HFF-Myc (cell line): ENCODE results near the gene VSTM2B.
"Not testable (repeated sequence)": the region's sequence is repeated elsewhere in the genome, so short reads cannot be mapped to it uniquely, and the experiment has no call there.

Experiments used
- DNase-seq: peaks from one replicate; pipeline ENCODE4 v3.0.0-alpha.2; 2011; ENCODE audit warnings: low read depth; ENCODE audit errors: extremely low read depth
- H3K4me3 ChIP-seq: replicated peaks from 2 replicates; pipeline ENCODE4 v1.5.1; 2011; ENCODE audit warnings: low read depth, mild to moderate bottlenecking, control low read depth, low read length
- TF ChIP-seq, protein P1 (sequence below): IDR thresholded peaks from 2 replicates; pipeline ENCODE4 v1.5.1; 2012; ENCODE audit warnings: mild to moderate bottlenecking, low read depth, low read length, control low read depth; ENCODE audit errors: missing control alignments

Gene VSTM2B

DNA sequence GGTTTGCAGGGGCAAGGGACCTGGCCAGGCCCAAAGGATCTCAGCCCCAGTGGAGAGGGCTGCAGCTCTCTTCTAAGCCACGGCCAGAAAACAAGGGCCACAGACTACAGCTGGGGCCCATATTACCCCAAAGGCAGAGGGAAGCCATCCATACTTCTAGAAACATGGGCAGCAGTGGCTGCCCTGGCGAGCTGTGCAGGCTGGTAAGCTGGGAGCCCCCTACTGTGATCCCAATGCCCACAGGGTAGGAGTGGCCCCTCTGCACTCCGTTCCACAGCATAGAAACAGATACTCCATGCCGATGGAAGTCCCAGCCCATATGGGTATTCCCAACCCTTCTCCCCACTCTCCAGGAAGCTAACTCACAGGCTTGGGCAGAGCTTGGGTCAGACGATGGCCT, 25.1 kb downstream of the VSTM2B start:
- H3K4me3 ChIP-seq: no peak overlapping the region
- no peak for DNase-seq
- TF ChIP-seq, protein P1, sequence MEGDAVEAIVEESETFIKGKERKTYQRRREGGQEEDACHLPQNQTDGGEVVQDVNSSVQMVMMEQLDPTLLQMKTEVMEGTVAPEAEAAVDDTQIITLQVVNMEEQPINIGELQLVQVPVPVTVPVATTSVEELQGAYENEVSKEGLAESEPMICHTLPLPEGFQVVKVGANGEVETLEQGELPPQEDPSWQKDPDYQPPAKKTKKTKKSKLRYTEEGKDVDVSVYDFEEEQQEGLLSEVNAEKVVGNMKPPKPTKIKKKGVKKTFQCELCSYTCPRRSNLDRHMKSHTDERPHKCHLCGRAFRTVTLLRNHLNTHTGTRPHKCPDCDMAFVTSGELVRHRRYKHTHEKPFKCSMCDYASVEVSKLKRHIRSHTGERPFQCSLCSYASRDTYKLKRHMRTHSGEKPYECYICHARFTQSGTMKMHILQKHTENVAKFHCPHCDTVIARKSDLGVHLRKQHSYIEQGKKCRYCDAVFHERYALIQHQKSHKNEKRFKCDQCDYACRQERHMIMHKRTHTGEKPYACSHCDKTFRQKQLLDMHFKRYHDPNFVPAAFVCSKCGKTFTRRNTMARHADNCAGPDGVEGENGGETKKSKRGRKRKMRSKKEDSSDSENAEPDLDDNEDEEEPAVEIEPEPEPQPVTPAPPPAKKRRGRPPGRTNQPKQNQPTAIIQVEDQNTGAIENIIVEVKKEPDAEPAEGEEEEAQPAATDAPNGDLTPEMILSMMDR: no peak

DNA sequence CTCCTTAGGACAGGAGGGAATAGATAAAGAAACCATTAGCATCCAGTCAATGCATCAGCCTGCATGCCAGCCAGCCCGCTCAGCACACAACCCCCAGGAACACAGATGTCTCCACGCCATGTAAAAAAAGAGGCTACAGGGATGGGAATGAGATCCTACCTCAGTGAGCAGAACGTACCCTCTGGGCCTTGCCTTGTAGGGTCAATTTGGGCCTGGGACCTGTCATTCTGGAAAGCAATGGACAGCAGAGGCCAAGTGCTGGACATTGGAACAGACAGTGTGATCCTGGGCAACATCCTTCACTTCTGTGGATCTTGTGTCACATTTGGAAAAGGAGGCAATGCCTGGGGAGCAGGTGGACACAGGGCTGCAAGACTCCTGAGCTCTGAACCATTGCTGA, 26.0 kb downstream of the VSTM2B start:
- TF ChIP-seq, protein P1: no peak
- H3K4me3 ChIP-seq: no peak overlapping the region
- no peak for DNase-seq

DNA sequence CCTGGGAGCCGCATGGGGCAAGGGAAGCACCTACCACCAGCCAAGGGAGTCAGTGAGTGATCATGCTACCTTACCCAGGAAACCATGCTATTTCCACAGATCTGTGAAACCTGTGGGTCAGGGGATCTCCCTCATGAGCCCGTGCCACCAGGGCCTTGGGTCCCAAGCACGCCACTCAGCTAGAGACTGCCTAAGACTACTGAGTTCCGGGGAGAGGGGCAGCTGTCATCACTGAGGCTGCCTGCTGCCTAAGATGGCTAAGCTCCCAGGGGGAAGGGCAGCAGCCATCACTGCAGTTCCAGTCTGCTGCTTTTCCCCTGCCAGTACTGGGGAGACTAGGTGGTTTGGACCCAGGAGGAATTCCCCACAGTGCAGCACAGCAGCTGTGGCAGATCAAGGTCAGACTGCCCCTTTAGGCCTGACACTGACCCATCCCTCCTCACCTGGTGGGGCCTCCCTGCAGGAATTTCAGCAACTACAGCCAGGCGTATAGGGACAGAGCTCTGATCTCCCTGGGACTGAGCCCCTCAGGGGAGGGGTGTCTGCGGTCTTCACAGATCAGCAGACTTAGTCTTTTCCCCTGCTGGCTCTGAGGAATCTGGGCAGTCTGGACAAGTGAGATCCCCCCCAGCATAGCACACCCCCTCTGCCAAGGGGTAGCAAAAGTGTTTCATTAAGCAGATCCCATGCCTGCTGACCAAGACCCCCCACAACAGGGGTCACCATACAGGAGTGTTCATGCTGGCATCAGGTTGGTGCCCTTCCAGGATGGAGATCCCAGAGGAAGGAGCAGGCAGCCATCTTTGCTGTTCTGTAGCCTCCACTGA, 26.9 kb downstream of the VSTM2B start:
- TF ChIP-seq, protein P1: no peak
- H3K4me3 ChIP-seq: no peak overlapping the region
- no peak for DNase-seq

DNA sequence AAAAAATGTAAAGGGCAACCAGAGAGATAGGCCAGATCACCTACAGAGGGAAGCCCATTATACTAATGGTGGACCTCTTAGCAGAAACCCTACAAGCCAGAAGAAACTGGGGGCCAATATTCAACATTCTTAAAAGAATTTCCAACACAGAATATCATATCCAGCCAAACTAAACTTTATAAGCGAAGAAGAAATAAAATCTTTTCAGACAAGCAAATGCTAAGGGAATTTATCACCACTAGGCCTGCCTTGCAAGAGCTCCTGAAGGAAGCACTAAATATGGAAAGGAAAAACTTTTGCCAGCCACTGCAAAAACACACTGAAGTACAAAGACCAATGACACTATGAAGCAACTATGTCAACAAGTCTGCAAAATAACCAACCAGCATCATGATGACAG, 28.4 kb downstream of the VSTM2B start:
- TF ChIP-seq, protein P1: no peak
- no peak for DNase-seq
- no peak overlapping the region for H3K4me3 ChIP-seq

DNA sequence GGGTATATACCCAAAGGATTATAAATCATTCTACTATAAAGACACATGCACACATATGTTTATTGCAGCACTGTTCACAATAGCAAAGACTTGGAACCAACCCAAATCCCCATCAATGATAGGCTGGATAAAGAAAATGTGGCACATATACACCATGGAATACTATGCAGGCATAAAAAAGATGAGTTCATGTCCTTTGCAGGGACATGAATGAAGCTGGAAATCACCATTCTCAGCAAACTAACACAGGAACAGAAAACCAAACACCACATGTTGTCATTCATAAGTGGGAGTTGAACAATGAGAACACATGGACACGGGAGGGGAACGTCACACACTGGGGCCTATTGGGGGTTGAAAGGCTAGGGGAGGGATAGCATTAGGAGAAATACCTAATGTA, 33.3 kb downstream of the VSTM2B start:
- not testable (repeated sequence) for DNase-seq, H3K4me3 ChIP-seq

DNA sequence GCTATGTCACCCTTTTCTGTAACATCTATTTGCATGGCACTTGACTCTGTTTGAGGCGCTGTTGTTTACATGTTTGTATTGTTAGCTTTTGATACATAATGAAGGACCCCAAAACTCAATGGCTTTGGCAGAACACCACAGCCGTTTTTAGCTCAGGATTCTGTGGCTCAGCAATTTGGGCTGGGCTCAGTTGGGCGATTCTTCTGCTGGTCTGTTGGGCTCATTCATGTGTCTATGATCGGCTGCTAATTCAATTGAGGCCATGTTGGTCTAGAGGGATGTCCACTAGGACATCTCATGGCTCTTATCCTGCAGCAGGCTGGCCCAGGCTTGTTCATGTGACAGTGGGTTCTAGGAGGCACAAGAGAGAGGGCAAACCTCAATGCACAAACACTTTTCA, 33.9 kb downstream of the VSTM2B start:
- TF ChIP-seq, protein P1: no peak
- no peak for DNase-seq
- no peak overlapping the region for H3K4me3 ChIP-seq

DNA sequence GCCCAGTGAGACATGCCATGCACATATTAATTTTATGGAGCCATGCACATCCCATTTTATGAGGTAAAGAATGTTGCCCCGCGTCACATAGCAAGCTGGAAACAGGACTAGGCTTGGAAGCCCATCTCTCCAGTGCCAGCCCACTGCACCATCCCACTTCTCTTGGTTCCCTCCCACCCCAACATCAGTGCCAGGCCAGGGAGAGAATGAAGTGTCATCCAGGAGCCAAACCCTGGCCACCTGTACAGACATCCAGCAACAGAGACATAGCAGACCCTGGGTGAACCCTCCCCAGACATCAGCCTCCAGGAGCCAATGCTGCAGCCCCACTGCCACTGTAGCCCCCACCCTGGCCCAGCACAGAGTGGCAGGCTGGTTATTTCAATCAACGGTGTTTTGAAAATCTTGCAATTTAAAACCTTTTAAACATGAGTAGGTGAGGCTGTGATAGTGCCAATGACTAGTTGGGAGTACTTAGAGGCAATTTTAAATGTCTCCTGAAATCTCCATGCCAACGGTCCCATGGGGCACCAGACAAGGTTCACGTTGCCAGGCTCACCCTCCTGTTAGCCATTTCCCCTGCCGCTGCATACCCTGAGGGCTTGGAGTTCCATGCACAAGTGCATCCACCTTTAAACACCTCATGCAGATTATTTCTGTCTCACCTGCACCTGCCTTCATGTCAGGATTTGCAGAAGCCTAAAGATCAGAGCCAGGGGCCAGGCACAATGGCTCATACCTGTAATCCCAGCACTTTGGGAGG, 34.7 kb downstream of the VSTM2B start:
- H3K4me3 ChIP-seq: no peak overlapping the region
- TF ChIP-seq, protein P1: no peak
- no peak for DNase-seq
